ENCODE measurements around the gene ELOVL3.
"Not testable (repeated sequence)": the region's sequence is repeated elsewhere in the genome, so short reads cannot be mapped to it uniquely, and the experiment has no call there.

ELOVL3 gene

GRCh38 chr10:102208311-102209035 lies 17.6 kb upstream of the ELOVL3 start:
- H3K27me3 Mint-ChIP-seq (ENCODE audit: low read depth) = peaks cover 3% of the 10 kb centered on the region
- no peak overlapping the region for H3K4me3 Mint-ChIP-seq
- no peaks in the 10 kb centered on the region for H3K4me1 Mint-ChIP-seq (ENCODE audit: low read depth)
- peaks cover 12% of the 10 kb centered on the region for H3K9me3 Mint-ChIP-seq
- no peak overlapping the region for H3K27ac Mint-ChIP-seq
- no peaks in the 10 kb centered on the region for H3K36me3 Mint-ChIP-seq (ENCODE audit: low read depth)

- Mint-ChIP-seq H3K4me3 (no peak overlapping the region), H3K9me3 (no peaks in the 10 kb centered on the region), H3K36me3 (ENCODE audit: low read depth) (no peaks in the 10 kb centered on the region), H3K27ac (no peak overlapping the region), H3K27me3 (ENCODE audit: low read depth) (peaks cover 16% of the 10 kb centered on the region), H3K4me1 (ENCODE audit: low read depth) (no peaks in the 10 kb centered on the region)
Measured at GRCh38 chr10:102211615-102212299, 14.3 kb upstream of the ELOVL3 start.

GRCh38 chr10:102213599-102213998 lies 12.5 kb upstream of the ELOVL3 start:
- not testable (repeated sequence) for H3K4me1 Mint-ChIP-seq (ENCODE audit: low read depth); H3K9me3 Mint-ChIP-seq; H3K36me3 Mint-ChIP-seq (ENCODE audit: low read depth); H3K4me3 Mint-ChIP-seq; H3K27ac Mint-ChIP-seq
- H3K27me3 Mint-ChIP-seq (ENCODE audit: low read depth) = peaks cover 22% of the 10 kb centered on the region

- Mint-ChIP-seq H3K4me1 (ENCODE audit: low read depth) (no peaks in the 10 kb centered on the region), H3K27ac (no peak overlapping the region), H3K9me3 (no peaks in the 10 kb centered on the region), H3K36me3 (ENCODE audit: low read depth) (no peaks in the 10 kb centered on the region), H3K4me3 (no peak overlapping the region), H3K27me3 (ENCODE audit: low read depth) (peaks cover 36% of the 10 kb centered on the region)
Measured at GRCh38 chr10:102219370-102219769, 6.7 kb upstream of the ELOVL3 start.

DNA sequence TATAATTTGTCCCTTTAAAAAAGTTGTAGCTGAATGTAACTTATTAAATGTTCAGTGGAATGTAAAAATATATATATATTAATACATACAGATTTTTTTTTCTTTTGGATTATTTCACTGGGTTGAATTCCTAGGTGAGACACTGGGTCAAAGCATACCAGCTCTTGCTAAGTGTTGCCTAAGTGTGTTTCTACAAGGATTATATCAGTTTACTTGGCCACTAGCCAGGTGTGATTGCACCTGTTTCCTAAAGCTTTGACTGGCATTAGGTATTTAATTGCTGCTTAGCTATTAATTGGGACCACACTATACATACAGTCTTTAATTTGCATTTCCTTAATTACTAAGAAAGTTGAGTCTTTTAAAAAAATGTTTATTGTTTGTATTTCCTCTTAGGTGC lies 5.5 kb upstream of the ELOVL3 start:
- no peaks in the 10 kb centered on the region for H3K36me3 Mint-ChIP-seq (ENCODE audit: low read depth)

GRCh38 chr10:102222797-102223196 lies 3.3 kb upstream of the ELOVL3 start:
- H3K4me3 Mint-ChIP-seq = no peak overlapping the region
- H3K27ac Mint-ChIP-seq = no peak overlapping the region
- H3K36me3 Mint-ChIP-seq (ENCODE audit: low read depth) = no peaks in the 10 kb centered on the region

More for the DNA sequence above, 5.5 kb upstream of the ELOVL3 start:
- no peak overlapping the region for H3K27ac Mint-ChIP-seq
- peaks cover 32% of the 10 kb centered on the region for H3K27me3 Mint-ChIP-seq (ENCODE audit: low read depth)
- H3K9me3 Mint-ChIP-seq = no peaks in the 10 kb centered on the region
- peaks cover 2% of the 10 kb centered on the region for H3K4me1 Mint-ChIP-seq (ENCODE audit: low read depth)
- H3K4me3 Mint-ChIP-seq = no peak overlapping the region

DNA sequence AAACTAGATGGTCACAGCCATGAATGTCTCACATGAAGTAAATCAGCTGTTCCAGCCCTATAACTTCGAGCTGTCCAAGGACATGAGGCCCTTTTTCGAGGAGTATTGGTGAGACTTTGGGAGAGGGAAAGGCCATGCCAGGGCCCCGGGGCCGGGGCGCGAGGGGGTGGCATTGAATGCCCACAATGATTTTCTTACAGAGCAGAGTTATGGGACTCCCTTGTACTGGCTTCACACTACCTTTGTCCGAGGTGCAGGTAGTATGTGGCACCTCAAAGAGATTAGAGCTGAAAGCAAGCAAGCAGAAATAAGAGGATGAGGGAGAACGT lies 407 bp downstream of the ELOVL3 start:
- no peaks in the 10 kb centered on the region for H3K36me3 Mint-ChIP-seq (ENCODE audit: low read depth)
- peaks cover 54% of the 10 kb centered on the region for H3K27me3 Mint-ChIP-seq (ENCODE audit: low read depth)
- H3K4me1 Mint-ChIP-seq (ENCODE audit: low read depth) = peaks cover 19% of the 10 kb centered on the region
- H3K4me3 Mint-ChIP-seq = peak overlapping the region; percentile 79
- no peaks in the 10 kb centered on the region for H3K9me3 Mint-ChIP-seq
- H3K27ac Mint-ChIP-seq = no peak overlapping the region

More at GRCh38 chr10:102222797-102223196, 3.3 kb upstream of the ELOVL3 start:
- Mint-ChIP-seq H3K9me3 (no peaks in the 10 kb centered on the region), H3K27me3 (ENCODE audit: low read depth) (peaks cover 45% of the 10 kb centered on the region), H3K4me1 (ENCODE audit: low read depth) (peaks cover 11% of the 10 kb centered on the region)

GRCh38 chr10:102227050-102227449 lies 951 bp downstream of the ELOVL3 start:
- H3K27me3 Mint-ChIP-seq (ENCODE audit: low read depth) = peaks cover 58% of the 10 kb centered on the region
- no peak overlapping the region for H3K27ac Mint-ChIP-seq
- no peaks in the 10 kb centered on the region for H3K9me3 Mint-ChIP-seq

GRCh38 chr10:102229810-102230263 lies 3.7 kb downstream of the ELOVL3 start:
- Mint-ChIP-seq H3K27ac (no peak overlapping the region), H3K36me3 (ENCODE audit: low read depth) (no peaks in the 10 kb centered on the region), H3K4me3 (peak overlapping the region; percentile 76), H3K9me3 (no peaks in the 10 kb centered on the region), H3K27me3 (ENCODE audit: low read depth) (peaks cover 64% of the 10 kb centered on the region), H3K4me1 (ENCODE audit: low read depth) (peaks cover 19% of the 10 kb centered on the region)

More at GRCh38 chr10:102227050-102227449, 951 bp downstream of the ELOVL3 start:
- Mint-ChIP-seq H3K4me1 (ENCODE audit: low read depth) (peaks cover 19% of the 10 kb centered on the region), H3K36me3 (ENCODE audit: low read depth) (no peaks in the 10 kb centered on the region), H3K4me3 (no peak overlapping the region)

DNA sequence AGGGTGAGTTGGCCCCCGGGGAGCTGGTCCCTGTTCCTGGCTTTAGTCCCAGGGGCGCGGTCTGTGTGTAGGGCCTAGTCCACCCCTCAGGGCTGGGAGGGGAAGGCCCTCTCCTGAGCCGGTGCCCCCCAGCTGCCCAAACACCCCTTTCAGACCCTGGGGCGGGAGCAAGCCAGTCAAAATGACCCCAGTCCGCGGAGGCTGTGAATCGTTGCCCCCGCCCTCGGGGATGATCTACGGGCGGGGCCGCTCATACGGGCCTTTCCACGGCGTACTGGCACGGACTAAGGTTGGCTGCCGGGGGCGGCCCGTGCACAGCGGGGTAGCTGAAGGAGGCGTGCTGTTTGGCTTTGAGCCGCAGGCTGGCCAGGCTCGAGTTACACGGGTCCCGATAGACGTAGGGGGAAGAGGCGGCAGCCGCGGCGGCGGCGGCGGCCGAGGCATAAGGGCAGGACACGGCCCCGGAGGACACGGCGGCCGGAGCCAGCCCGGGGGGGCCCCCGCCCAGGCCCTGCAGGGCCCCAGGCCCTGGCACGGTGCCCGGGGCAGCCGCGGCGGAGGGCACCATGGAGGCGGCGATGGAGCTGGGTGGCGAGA lies 4.3 kb downstream of the ELOVL3 start:
- Mint-ChIP-seq H3K9me3 (no peaks in the 10 kb centered on the region), H3K4me1 (ENCODE audit: low read depth) (peaks cover 19% of the 10 kb centered on the region), H3K36me3 (ENCODE audit: low read depth) (no peaks in the 10 kb centered on the region), H3K4me3 (peak overlapping the region; percentile 76), H3K27ac (no peak overlapping the region), H3K27me3 (ENCODE audit: low read depth) (peaks cover 69% of the 10 kb centered on the region)

- H3K4me3 Mint-ChIP-seq = peak overlapping the region; percentile 61
- no peaks in the 10 kb centered on the region for H3K9me3 Mint-ChIP-seq
- H3K4me1 Mint-ChIP-seq (ENCODE audit: low read depth) = peaks cover 15% of the 10 kb centered on the region
- no peaks in the 10 kb centered on the region for H3K36me3 Mint-ChIP-seq (ENCODE audit: low read depth)
- H3K27me3 Mint-ChIP-seq (ENCODE audit: low read depth) = peaks cover 73% of the 10 kb centered on the region
- no peak overlapping the region for H3K27ac Mint-ChIP-seq
Measured at GRCh38 chr10:102230861-102231356, 4.8 kb downstream of the ELOVL3 start.

GRCh38 chr10:102231357-102232318 lies 5.5 kb downstream of the ELOVL3 start:
- Mint-ChIP-seq H3K4me1 (ENCODE audit: low read depth) (peaks cover 8% of the 10 kb centered on the region), H3K36me3 (ENCODE audit: low read depth) (no peaks in the 10 kb centered on the region), H3K27me3 (ENCODE audit: low read depth) (peaks cover 73% of the 10 kb centered on the region), H3K27ac (no peak overlapping the region), H3K9me3 (no peaks in the 10 kb centered on the region), H3K4me3 (peak overlapping the region; percentile 61)

GRCh38 chr10:102233997-102234396 lies 7.9 kb downstream of the ELOVL3 start:
- Mint-ChIP-seq H3K27me3 (ENCODE audit: low read depth) (peaks cover 69% of the 10 kb centered on the region), H3K27ac (no peak overlapping the region), H3K4me1 (ENCODE audit: low read depth) (peaks cover 8% of the 10 kb centered on the region), H3K4me3 (no peak overlapping the region), H3K36me3 (ENCODE audit: low read depth) (no peaks in the 10 kb centered on the region), H3K9me3 (no peaks in the 10 kb centered on the region)

All from T-helper 1 cell treated with Interleukin-12 subunit alpha and Interleukin-12 subunit beta and Interleukin-4 antibody, amounts not matched to agents 30 μg/mL and 1 μg/mL, for 36 hours (primary cell).